NCI-H2029 treated with DMSO at 0.1 percent for 48 hours (cell line): ENCODE data around the gene GABRR2.

Experiments used
- DNase-seq: peaks from one replicate; lab custom pipeline; 2025; lab: John Stamatoyannopoulos, UW

Gene GABRR2

DNA sequence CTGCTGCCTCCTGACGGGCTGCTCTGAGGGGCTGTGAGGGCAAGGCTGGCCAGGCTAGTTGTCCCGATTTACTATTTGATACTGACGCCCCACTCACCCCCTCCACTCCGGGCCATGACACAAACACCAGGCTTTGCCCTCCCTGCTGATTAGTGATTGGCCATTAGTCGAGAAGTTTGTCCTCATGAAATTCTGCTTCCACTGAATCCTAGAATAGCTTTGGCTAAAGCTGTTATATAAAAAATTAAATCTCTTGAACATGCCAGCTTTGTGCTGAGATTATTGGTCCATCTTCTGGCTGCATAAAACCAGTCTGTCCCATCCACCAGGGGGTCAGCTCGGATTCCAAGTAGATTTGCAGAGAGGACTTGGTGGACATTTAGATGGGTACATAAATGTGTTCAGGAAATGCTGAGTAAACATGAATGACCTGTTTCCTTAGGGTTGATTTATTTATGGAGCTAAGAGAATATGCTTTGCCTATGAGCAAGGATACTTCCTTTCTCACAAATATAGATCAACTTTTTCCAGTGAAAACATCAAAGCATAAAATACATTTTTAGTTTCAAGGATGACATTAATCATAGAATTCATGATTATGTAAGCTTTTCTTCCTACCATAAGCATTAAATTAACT lies at the start of gene GABRR2:
GABRR2 (minus strand) TSS at position 51 of the 637 bp plus-strand sequence. CDS start 134 bp downstream, outside the sequence.
- no peak for DNase-seq

DNA sequence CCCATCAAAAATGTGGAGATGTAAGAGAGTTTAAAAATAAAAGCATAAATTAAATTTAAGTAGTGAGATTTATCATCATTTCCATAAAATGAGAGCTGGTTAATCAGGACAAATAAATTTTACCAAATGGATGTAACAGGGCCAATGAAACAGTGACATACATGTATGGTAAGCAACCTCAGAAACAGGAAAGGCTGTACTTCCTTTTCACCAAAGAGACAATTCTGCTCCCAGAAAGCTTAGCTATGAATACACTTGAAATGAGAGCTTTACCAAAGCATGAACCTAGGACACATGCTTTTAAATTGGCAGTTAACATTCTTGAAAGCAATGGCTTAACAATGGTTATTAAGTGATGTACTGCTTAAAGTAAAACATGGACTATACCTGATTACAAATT lies 49.5 kb upstream of the GABRR2 start:
- no peak for DNase-seq

DNA sequence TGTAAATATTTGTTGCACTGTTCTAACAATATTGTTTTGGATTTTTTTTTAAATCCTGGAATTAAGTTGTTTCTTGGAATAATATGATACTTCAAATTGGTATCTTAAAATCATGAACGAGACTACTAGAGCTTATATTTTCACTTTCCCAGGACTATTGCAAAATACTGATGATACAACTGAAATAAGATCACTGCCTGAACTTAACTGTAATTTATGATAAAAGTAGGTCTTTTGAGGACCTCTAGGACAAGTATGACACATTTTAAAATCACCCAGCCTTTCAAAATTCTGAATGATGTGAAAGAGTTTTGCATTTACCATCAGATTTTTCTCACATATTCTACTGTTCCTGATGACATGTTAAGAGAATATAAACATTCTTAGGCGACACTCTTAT lies 46.1 kb upstream of the GABRR2 start:
- no peak for DNase-seq

DNA sequence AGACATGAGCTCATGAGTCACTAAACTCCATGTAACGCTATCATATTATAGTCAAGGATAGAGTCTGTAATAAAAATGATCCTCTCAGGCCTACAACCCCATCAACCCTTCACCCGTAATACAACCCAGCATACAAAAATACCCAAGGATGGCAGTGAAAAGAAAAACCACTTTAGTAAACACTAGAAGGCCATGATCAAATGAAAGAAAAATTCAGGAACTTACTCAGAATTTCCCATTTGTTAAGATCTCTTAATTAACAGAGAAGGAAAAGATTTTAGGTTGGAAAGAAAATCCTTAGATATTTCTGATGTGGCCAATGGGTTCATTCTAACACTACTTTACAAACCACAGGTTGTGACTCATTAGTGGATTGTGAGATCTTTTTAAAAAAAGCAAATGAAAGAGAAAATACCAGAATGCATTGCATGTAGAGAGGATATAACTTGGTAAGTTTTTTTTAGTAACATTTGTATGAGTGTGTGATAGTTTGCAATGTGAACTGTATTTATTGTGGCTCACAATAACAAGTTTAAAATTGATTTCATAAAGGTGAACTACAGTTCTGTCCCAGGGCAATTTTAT lies 45.4 kb upstream of the GABRR2 start:
- no peak for DNase-seq

DNA sequence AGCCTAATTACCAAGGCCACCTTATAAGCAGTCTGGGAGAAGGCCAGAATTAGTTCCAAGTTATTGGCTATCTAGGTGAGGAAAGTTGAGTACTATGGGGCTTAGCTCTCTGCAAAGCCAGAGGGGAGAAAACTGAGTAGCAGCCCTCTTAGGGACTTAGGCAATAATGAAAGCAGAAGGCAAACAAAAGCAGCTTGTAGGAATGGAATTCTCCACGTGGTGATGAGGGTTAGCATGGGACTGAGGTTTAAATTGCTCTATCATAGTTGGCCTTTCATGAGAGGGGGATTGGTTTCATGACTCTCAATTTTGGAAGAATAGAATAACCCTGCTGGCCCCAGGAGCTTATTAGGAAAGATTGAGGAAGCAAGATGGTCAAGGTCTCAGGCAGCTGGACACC lies 44.5 kb upstream of the GABRR2 start:
- DNase-seq, result no peak

DNA sequence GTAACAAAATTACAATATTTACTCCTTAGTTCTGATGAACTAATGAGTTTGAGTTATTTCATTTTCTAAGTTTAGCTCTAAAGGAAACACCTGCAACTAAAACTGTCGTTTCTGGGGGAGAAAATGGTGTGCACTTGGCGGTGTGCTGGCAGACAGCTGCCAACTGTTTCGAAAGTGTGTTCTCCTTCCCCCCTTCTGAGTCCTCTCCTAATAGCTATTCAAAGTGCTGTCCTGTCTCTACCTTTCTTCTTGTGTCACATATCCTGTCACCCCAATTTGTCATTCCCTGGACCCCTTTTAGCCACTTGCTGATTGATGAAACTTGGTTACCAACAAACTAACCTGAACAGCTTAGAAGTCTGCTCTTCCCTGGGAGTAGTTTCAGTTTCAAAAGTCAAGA lies 42.3 kb upstream of the GABRR2 start:
- DNase-seq, result no peak

DNA sequence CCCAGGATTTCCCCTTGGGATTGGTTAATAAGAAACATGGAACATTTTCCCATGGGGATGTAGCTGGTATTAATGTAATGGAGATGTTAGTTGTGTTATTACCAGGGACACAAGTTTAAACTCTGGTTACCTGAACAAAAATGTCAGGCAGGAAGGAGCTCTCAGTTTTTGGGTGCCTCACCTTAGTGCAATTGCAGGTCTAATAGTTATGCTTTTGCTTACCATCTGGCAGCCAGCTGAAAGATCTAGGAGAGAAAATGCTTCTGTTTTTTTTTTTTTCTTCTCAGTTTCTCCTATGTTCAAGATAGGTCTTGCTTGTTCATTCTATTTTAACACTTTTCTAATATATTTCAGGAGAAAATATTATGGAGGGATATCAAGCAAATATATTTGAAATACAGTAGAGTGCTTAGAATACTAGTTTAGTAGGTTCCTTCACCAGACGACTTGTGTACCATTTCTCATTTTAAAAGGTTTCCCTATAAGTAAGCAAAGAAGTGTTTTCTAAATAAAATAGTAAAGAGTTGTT lies 41.6 kb upstream of the GABRR2 start:
- no peak for DNase-seq

DNA sequence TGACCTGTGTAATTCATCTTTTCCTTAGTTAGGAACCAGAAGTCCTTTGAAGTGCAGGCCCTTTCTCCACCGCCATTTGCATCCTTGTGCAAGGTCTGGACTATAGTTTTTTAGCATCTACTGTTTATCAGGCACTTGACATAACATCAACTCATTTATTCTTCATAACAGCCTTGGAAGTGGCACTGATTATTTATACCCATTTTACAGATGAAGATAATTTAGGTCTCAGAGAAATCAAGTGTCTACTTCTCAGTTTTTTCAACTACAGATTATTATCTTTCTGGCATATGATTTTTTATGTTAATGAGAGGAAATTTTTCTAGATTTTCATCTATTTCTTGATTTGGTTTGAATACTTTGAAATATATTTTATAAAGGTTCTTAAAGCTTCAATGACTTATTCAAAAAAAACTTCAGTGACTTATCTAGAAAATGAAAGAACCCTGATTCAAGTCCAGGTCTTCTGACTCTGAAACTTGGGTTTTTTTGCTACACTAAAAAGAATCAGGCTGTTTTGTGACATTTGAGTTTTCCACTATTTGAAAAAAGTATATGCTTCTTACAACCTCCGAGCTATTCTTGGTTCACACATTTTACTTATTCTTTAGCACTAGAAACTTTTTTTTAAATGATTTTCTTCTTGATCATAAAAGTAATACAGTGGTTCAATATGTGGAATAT lies 40.6 kb upstream of the GABRR2 start:
- DNase-seq, result no peak

DNA sequence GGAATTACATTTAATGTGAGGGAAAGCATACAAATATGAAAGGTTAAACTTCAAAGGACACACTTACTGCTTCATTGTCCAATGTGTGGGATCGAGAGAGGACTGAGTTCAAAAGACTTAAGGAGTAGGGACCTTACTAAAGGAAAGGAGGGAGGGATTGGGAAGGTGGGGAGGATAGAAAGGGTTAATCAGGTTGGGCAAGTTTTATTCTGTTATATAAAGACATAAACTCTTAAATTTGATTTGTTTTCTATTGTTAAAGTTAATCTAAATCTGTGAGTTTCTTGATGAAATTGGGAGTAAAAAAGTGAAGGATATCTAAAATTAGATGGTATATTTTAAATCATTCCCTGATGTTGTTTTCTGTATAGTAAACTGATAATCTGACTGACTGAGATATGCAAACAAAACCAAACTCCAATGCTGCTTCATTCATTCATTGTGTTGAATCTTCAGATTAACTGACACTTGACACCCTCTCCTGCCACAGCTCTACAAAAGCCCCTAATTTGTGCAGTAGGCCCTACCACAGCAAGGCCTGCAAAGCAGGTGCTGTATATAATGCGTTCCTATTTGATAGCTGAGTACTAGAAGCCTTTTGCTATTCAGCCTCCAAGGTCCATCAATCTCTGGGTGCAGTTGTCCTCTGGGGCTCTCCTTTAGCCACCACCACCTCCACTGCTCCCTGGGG lies 38.7 kb upstream of the GABRR2 start:
- DNase-seq, result peak; percentile 61

DNA sequence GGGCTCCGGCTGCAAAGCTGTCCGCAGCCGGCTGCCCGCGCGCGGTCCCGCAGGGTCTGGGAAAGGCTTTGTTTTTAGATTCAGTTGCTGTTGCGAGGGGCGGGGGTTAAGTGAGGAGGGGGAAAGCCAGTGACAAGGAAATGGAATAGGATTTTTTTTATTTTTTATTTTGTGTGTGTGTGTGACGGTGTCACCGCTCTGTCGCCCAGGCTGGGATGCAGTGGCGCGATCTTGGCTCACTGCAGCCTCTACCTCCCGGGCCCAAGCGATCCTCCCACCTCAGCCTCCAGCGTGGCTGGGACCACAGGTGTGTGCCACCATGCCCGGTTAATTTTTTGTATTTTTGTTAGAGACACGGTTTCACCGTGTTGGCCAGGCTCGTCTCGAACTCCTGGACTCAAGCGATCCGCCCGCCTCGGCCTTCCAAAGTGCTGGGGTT lies 38.0 kb upstream of the GABRR2 start:
- DNase-seq, result no peak

DNA sequence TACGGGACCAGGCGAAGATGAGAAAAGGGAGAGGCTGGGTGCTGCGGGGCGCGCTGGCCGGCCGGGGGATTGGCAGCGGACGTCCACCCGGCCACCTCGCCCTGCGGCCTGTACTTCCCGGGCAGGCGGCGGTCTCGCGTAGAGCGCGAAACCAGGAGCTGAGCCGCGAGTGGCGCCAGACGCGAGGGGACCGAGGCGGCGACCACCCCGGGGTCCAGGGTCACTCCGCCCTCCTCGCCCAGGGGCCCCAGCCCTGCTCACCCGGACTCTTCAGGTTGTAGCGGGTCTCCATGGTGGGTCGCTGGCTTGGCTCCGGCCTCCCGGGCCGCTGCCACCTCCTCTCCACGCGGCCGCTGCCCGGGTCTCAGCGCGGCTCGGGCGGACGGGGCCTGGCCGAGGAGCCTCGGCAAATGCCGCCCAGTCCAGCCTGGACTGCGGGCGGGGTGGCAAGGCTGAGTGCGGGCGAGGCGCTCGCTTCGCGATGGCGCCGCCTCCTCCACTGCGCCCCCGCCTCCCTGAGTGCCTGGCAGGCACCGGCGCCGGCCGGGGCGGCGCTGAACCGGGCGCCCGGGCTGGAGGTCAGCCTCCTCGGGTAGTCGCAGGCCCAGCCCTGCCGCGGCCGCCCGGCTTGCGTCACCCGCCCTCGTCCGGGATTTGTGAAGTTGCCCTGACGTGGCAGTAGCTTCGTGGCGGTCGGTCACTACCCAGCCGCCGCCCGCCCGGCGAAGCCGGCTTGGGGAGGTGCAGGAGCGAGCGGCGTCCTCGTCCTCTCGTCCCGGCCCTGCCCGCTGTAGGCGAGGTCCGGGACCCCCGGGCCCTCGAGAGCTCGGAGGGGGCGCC lies 37.4 kb upstream of the GABRR2 start, which contains the start of gene UBE2J1:
UBE2J1 (minus strand) TSS at position 445 of the 840 bp plus-strand sequence; CDS start at position 292, 153 bp downstream.
- peak; percentile 44 for DNase-seq

DNA sequence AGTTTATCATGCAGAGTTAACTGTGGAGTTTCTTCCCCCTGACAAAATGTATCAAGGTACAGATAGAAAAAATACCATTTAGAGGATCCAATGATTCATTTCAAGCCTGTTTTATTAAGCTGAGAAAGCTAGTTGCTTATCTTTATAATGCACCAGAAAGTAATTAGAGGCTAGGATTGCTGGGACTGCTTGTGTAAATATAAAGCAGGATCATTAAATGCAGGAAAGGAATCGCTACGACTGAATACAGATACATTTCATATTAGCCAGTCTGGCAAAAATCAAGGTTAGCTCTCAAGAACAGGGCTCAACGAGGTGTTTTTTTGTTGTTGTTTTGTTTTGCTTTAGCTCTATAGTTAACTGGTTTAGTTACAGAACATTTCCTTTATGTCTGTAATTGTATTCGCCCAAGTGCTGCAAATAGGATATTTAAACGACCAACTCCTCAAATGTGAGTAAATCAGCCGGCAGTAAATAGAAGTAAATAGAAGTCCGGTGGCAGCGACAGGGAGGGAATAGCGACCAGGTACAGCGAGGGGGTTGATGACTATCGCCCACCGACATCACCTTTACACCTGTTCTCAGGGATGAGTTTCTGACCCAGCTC lies 36.7 kb upstream of the GABRR2 start:
- no peak for DNase-seq

DNA sequence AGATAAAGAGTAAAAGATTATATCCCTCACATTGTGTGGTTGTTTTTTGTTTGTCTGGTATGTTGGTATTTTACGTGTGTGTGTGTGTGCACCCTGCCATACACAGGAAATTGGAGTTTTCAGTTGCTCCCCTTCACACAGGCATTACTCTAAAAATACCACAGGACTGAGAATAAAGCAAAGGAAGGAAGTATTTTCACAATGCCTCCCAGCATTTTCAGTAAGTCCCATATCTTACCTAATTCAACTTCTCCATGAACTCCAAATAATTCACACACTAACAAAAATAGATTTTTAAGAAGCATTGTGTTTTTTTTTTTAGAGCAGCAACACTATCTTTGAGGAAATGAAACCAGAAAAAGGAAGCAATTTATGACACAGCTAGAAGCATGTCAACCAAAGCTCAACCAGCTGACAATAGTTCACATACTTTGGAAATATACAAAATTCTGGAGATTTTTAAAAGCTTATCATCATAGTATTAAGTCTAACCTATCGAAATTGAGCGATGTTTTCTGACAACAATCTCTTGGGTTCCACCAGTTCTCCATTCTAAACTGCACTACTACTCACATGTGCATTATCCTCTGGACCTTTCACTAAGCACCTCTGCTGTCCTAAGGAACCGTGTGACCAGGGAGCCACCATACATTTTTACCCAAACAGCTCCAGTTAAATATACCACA lies 35.3 kb upstream of the GABRR2 start:
- no peak for DNase-seq

DNA sequence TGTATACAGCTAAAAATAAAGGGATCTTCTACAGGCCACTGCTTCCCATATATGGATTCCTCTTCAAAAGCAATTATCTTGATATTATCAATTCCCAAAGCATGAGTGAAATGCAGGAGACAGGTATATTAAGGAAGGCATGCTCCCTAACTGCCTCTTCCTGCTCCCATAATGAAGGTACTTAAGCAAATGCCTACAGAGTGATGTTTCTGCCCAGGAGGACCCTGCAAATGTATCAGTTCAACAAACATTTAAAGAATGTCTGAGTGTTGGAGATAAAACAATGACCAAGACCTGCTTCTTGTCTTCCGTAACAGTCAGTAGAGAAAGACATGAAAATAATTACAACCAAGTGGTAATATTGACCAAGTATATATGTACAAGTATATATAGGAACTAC lies 33.3 kb upstream of the GABRR2 start:
- DNase-seq, result no peak

DNA sequence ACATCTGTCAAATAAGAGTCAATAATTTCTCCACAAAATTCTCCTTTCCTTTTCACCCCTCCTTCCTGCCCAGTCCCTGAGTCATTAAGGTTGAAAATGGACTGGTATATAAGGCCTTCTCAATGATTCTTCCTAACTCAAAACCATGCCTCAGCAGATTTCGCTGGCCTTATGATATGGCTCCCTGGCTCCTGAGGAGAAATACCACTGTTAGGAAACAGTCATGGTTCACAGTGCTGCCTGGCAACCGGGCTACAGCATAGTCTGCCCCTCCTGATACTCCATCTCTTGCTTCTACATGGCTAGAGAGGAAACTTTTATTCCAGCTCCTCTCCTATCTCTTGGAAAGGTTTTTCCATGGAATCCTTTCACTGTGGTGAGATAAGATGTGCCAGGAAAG lies 32.7 kb upstream of the GABRR2 start:
- no peak for DNase-seq

DNA sequence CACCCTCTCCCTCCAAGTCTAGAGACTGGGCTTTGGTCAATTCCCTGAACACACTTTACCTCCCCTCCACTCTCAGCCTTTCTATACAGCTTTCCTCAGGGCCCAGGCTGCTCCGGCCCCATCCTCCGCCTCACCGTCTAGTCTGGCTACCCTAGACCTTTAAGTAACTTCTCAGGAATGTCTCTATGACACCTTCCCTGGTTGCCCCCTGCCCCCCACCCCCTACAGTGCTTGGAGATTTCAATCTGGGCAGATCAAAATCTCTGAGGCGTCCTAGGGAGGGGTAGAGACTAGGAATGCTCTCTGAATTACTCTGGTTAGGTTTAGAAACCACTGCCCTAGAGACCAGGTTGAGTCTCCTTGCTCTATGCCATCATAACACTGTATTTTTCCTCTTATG lies 31.3 kb upstream of the GABRR2 start:
- DNase-seq, result no peak

DNA sequence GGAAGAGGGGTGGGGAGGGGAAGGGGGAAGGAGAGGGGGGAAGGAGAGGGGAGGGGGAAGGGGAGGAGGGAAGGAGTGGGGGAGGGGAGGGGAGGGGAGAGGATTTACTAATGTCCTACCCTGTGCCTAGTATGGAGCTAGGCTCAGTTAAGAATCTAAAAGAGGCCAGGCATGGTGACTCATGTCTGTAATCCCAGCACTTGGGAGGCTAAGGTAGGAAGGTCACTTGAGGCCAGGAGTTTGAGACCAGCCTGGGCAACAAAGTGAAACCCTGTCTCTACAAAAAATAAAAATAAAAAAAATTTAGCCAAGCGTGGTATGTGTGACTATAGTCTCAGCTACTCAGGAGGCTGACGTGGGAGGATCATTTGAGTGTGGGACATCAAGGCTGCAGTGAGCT lies 24.5 kb upstream of the GABRR2 start:
- DNase-seq, result no peak

DNA sequence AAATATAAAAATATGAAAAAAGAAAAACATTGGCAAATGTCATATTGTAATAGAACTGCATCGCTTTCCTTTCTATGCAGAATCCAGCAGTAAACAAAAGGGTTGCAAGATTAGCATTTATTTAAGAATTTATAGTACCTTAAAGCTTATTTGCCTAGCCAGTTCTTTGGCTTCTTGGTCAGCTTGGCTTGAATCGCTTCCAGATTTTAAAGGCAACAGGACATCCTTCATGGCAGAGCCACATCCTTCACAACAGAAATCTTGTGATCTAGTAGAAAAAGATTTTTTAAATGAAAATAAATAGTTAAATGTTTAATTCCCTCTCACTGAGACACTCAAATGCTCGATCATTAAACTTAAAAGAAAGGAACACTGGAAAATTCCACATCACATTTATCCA lies 20.1 kb upstream of the GABRR2 start:
- no peak for DNase-seq

DNA sequence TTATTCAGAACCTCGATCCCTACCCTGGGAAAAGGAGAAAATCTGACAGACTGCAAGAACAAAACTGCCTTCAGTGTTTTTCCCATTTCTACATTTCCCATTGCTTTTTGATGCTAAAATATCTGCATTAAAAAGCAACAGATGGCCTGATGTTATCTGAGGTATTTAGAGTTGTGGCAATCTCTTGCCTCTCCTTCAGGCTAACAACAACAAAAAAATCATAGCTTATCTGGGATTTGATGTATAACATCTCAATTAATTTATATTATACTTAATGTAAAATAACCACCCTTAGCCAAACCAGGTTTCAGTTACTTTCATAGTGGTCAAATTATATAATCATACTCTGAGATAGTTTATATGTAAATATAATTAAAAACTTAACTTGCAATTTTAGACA lies 15.8 kb upstream of the GABRR2 start:
- no peak for DNase-seq

DNA sequence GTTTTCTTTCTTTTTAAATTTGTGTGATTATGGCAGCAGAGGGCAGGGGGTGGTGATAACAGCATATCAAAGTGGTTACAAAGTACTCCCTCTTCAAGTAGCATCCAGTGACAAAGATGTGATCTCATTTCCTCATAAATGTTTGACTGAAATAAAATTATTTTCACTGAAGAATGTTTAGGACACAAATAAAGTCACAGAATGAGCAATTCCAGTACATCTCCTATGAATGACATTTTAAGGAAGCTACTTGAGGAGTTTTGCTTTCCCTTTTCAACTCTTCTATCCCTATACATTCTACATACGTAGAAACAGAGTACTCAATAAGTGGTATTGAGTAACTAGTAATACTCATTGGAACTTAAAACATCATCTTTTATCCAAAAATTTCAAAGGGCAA lies 13.9 kb upstream of the GABRR2 start:
- DNase-seq, result no peak

DNA sequence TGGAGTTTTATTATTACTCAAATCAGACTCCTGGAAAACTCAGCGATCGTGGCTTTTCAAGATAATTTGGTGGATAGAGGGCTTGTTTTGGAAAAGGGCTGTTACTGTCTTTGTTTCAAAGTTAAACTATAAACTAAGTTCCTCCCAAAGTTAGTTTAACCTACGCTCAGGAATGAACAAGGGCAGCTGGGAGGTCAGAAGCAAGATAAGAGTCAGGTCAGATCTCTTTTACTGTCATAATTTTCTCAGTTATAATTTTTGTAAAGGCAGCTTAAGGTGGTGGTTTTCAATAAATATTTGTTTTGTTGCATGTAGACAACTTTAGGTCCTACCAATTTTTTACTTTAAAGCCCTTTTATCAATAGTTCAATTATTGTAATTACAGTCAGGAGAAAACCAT lies 9.2 kb upstream of the GABRR2 start:
- no peak for DNase-seq
